Fibroblast of peridontal ligament (primary cell): ENCODE data around the gene FZD2.

Source experiments
- DNase-seq: peaks from one replicate; pipeline ENCODE4 v3.0.0-alpha.2; 2010; ENCODE audit errors: extremely low read depth

Gene FZD2

DNA sequence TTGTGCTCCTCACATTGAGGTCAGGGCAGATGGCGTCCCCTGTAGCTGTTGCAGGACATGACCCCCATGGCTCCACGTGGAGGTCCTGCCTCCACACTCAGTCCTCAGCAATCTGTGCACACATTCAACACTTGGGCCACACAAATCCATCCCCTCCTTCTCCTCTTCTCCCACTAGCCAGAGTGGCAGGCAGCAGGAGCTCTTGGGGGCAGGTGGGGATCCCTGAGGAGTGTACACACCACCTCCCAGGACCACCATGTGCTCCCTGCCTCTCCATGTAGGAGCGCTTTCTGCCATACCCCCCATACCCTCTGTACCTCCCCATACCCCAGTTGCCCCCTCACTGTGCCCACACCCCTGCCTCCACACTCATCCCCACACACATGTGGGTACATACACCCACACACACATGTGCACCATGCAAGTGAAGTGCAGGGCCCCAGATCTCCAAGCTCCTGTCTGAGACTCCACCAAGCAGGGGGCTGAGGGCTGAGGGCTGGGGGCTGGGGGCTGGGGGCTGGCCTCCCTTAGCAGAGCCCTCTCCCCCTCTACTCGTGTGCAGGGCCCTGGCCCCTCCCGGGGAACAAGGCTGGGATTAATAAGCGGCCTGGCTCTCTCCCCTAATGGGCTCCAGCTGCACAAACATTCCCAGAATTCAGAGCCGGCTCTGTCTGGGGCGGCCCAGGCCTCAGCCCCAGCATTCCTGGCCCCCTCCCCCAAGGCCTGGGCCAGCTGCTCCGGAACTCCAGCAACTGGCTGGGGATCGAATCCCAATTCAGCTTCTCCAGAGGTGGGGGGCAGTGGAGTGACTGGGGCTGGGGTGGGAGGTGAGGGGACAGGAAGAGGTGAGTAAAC lies 50.8 kb downstream of the FZD2 start:
- peak; percentile 79 for DNase-seq

DNA sequence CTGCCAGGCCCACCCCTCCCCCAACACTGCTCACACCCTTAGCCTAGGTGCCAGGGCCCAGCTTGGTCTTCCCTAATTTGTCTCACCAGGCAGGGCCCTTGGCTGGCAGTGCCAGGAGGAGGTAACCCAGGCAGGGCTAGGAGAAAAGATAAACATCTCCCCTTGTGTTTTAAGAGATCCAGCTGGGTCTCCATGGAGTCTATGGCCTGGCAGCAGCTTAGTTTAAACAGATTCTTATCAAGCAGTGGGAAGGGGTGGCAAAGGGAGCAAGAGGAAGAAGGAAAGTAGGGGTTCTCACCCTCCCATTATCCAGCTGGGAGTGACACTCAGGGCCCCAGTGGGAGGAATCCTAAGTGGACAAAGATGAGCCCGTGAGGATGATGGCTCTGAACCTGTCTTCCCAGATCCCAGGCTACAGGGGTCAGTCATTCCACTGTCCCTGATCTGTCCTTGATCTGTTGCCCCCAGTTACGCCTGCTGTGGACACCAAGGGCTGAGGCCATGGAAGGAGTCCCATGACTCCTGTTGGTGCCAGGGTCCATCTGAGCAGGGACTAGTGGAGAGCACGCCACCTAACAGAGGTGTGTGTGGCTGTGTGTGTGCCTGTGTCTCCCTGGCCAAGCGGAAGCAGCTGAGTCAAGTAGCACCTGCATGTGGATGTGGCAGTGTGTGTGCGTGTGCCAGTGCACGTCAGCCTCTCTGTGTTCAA lies 51.6 kb downstream of the FZD2 start:
- DNase-seq = peak; percentile 41

DNA sequence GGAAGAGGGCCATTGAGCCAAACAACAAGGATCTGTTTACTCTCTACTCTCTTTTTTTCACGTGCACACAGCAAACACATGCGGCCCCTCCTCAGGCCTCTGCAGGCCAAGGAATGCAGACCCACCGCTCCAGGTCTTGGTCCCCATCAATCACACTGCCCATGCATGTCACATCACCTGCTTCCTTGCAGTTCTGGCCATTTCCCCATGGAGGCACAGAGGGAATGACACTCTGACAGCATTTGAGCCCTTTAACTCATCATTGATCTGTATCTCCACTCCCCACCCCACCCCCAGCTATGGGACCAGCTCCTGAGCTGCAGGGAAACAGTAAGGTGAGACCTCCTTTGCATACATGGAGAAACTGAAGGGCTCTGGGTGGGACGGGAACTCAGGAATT lies 53.0 kb downstream of the FZD2 start:
- no peak for DNase-seq
